HL-60/S4 treated with phorbol 12-myristate 13-acetate at 8.2 ng/mL for 4 days and 3 days (cell line): ENCODE results near the gene CST4.
"Not testable (repeated sequence)": the region's sequence is repeated elsewhere in the genome, so short reads cannot be mapped to it uniquely, and the experiment has no call there.

Experiments
- in situ Hi-C: fragments of 300-500 bp; cut with MboI; formaldehyde crosslinking; loops from 2 replicates; pipeline ENCODE4 v1.15.0; 2022; ENCODE audit warnings: low sequenced_read_pairs

The CST4 gene

GRCh38 chr20:23644164-23644563 is 44.7 kb downstream of the CST4 start:
- in situ Hi-C loops = no loop called here

- in situ Hi-C loops = no loop called here
Measured at GRCh38 chr20:23643659-23644058, 45.2 kb downstream of the CST4 start.

- in situ Hi-C loops = no loop called here
Measured at GRCh38 chr20:23641936-23642751, 46.7 kb downstream of the CST4 start.

GRCh38 chr20:23640671-23641667 is 47.9 kb downstream of the CST4 start:
- in situ Hi-C loops = no loop called here

- in situ Hi-C loops = no loop called here
Measured at GRCh38 chr20:23640018-23640601, 48.7 kb downstream of the CST4 start.

GRCh38 chr20:23639490-23639958 is 49.3 kb downstream of the CST4 start:
- in situ Hi-C loops = no loop called here

GRCh38 chr20:23638309-23638708 is 50.5 kb downstream of the CST4 start:
- in situ Hi-C loops = no loop called here

GRCh38 chr20:23637282-23638221 is 51.3 kb downstream of the CST4 start, which contains the start of gene CST3:
Gene CST3, minus strand, starts transcription at chr20:23637955. Its CDS starts 93 bp downstream, at chr20:23637862.
- in situ Hi-C loops = no loop called here

- in situ Hi-C loops = no loop called here
Measured at GRCh38 chr20:23636908-23637281, 51.9 kb downstream of the CST4 start.

- in situ Hi-C loops = no loop called here
Measured at GRCh38 chr20:23636182-23636907, 52.5 kb downstream of the CST4 start.

GRCh38 chr20:23635768-23636090 is 53.1 kb downstream of the CST4 start:
- in situ Hi-C loops = not testable (repeated sequence)
